ENCODE results near the gene KIF3C. TPM values are rescaled to one million over a fixed set of nuclear protein-coding genes. Genes with fewer than 3 reads are reported as not detected.
A peak's percentile ranks its signal among the peaks of the same experiment; 100 is the strongest.
"Not testable (repeated sequence)": the region's sequence is repeated elsewhere in the genome, so short reads cannot be mapped to it uniquely, and the experiment has no call there.

KIF3C gene
- total RNA-seq, 1 experiment from 2014 or later, result 3.2 TPM

GRCh38 chr2:25999406-25999805 lies 17.1 kb upstream of the KIF3C start:
- DNase-seq (ENCODE audit: low spot score), result not testable (repeated sequence)

- DNase-seq (ENCODE audit: low spot score), result not testable (repeated sequence)
Observed at GRCh38 chr2:25998816-25999383, 16.6 kb upstream of the KIF3C start.

GRCh38 chr2:25996844-25997243 lies 14.5 kb upstream of the KIF3C start:
- no peak for DNase-seq (ENCODE audit: low spot score)

GRCh38 chr2:25994509-25994908 lies 12.2 kb upstream of the KIF3C start:
- no peak for DNase-seq (ENCODE audit: low spot score)

- no peak for DNase-seq (ENCODE audit: low spot score)
Observed at GRCh38 chr2:25993049-25993448, 10.8 kb upstream of the KIF3C start.

- DNase-seq (ENCODE audit: low spot score), result no peak
Observed at GRCh38 chr2:25992556-25992955, 10.3 kb upstream of the KIF3C start.

GRCh38 chr2:25991965-25992364 lies 9.7 kb upstream of the KIF3C start:
- no peak for DNase-seq (ENCODE audit: low spot score)

GRCh38 chr2:25989154-25989553 lies 6.9 kb upstream of the KIF3C start:
- no peak for DNase-seq (ENCODE audit: low spot score)

- DNase-seq (ENCODE audit: low spot score), result no peak
Observed at GRCh38 chr2:25988134-25988533, 5.8 kb upstream of the KIF3C start.

GRCh38 chr2:25983735-25984134 lies 1.4 kb upstream of the KIF3C start:
- DNase-seq (ENCODE audit: low spot score), result no peak

- DNase-seq (ENCODE audit: low spot score), result no peak
Observed at GRCh38 chr2:25982968-25983280, 627 bp upstream of the KIF3C start.

- no peak for DNase-seq (ENCODE audit: low spot score)
Observed at GRCh38 chr2:25981596-25982272, 563 bp downstream of the KIF3C start.

GRCh38 chr2:25980951-25981350 lies 1.3 kb downstream of the KIF3C start:
- DNase-seq (ENCODE audit: low spot score), result no peak

- DNase-seq (ENCODE audit: low spot score), result no peak
Observed at GRCh38 chr2:25980076-25980887, 2.0 kb downstream of the KIF3C start.

GRCh38 chr2:25979001-25979400 lies 3.3 kb downstream of the KIF3C start:
- no peak for DNase-seq (ENCODE audit: low spot score)

- DNase-seq (ENCODE audit: low spot score), result no peak
Observed at GRCh38 chr2:25977768-25978167, 4.5 kb downstream of the KIF3C start.

GRCh38 chr2:25976983-25977741 lies 5.1 kb downstream of the KIF3C start:
- no peak for DNase-seq (ENCODE audit: low spot score)

GRCh38 chr2:25972049-25972823 lies 10.1 kb downstream of the KIF3C start:
- DNase-seq (ENCODE audit: low spot score), result no peak

- DNase-seq (ENCODE audit: low spot score), result no peak
Observed at GRCh38 chr2:25971596-25971995, 10.7 kb downstream of the KIF3C start.

- DNase-seq (ENCODE audit: low spot score), result peak; percentile 39
Observed at GRCh38 chr2:25966531-25967270, 15.6 kb downstream of the KIF3C start.

- DNase-seq (ENCODE audit: low spot score), result no peak
Observed at GRCh38 chr2:25964891-25965290, 17.4 kb downstream of the KIF3C start.
